ENCODE measurements around the gene OTUD1.
A peak's percentile ranks its signal among the peaks of the same experiment; 100 is the strongest.

Gene OTUD1

GRCh38 chr10:23439452-23439960, 631 bp downstream of the OTUD1 start:
- H3K9ac ChIP-seq (ENCODE audit: low read length) = peak overlapping the region; percentile 70
- H3K27ac ChIP-seq (ENCODE audit: low read depth, low read length, poor library complexity, severe bottlenecking) = no peak overlapping the region
- H3K4me3 ChIP-seq (ENCODE audit: low read depth, low read length, poor library complexity, severe bottlenecking) = peak overlapping the region; percentile 81
- H3K9me3 ChIP-seq (ENCODE audit: low read length) = no peaks in the 10 kb centered on the region
- no peaks in the 10 kb centered on the region for H4K20me1 ChIP-seq (ENCODE audit: insufficient read depth, low read length)
- H3F3A ChIP-seq (ENCODE audit: insufficient read depth, low read length) = no peaks in the 10 kb centered on the region
- no peaks in the 10 kb centered on the region for H3K9me2 ChIP-seq (ENCODE audit: low read depth, low read length)
- peak overlapping the region; percentile 78 for H3K4me2 ChIP-seq (ENCODE audit: low read length)
- no peaks in the 10 kb centered on the region for H3K27me3 ChIP-seq (ENCODE audit: insufficient read depth, low read length)
- no peaks in the 10 kb centered on the region for H3K79me2 ChIP-seq (ENCODE audit: insufficient read depth, low read length)
- peaks cover 9% of the 10 kb centered on the region for H3K4me1 ChIP-seq (ENCODE audit: insufficient read depth, low read length, severe bottlenecking)
- no peaks in the 10 kb centered on the region for H3K36me3 ChIP-seq (ENCODE audit: insufficient read depth, low read length)
- no peak for TF ChIP-seq EZH2 (IDR thresholded peaks at IDR 0.05; ENCODE audit: borderline replicate concordance, low read length)
- TF ChIP-seq CTCF (IDR thresholded peaks at IDR 0.05; ENCODE audit: low read length) = no peak
- no peak overlapping the region for H2AFZ ChIP-seq (ENCODE audit: low read length)

- Histone ChIP-seq H4K20me1 (ENCODE audit: insufficient read depth, low read length) (no peaks in the 10 kb centered on the region), H3K27me3 (ENCODE audit: insufficient read depth, low read length) (no peaks in the 10 kb centered on the region), H3K36me3 (ENCODE audit: insufficient read depth, low read length) (no peaks in the 10 kb centered on the region), H3K9ac (ENCODE audit: low read length) (peak overlapping the region; percentile 38; the same call in 1 of the 2 replicates), H3K79me2 (ENCODE audit: insufficient read depth, low read length) (no peaks in the 10 kb centered on the region), H3K4me1 (ENCODE audit: insufficient read depth, low read length, severe bottlenecking) (peaks cover 9% of the 10 kb centered on the region), H3K4me2 (ENCODE audit: low read length) (peak overlapping the region; percentile 78), H3K4me3 (ENCODE audit: low read depth, low read length, poor library complexity, severe bottlenecking) (peak overlapping the region; percentile 81), H2AFZ (ENCODE audit: low read length) (no peak overlapping the region), H3K27ac (ENCODE audit: low read depth, low read length, poor library complexity, severe bottlenecking) (no peak overlapping the region), H3K9me3 (ENCODE audit: low read length) (no peaks in the 10 kb centered on the region), H3K9me2 (ENCODE audit: low read depth, low read length) (no peaks in the 10 kb centered on the region), H3F3A (ENCODE audit: insufficient read depth, low read length) (no peaks in the 10 kb centered on the region)
- no peak for TF ChIP-seq EZH2 (IDR thresholded peaks at IDR 0.05; ENCODE audit: borderline replicate concordance, low read length)
- TF ChIP-seq CTCF (IDR thresholded peaks at IDR 0.05; ENCODE audit: low read length) = no peak
Observed at GRCh38 chr10:23439961-23440889, 1.4 kb downstream of the OTUD1 start.

GRCh38 chr10:23441251-23441650, 2.4 kb downstream of the OTUD1 start:
- Histone ChIP-seq H3K27ac (ENCODE audit: low read depth, low read length, poor library complexity, severe bottlenecking) (no peak overlapping the region), H3K4me2 (ENCODE audit: low read length) (no peak overlapping the region), H2AFZ (ENCODE audit: low read length) (no peak overlapping the region), H3K79me2 (ENCODE audit: insufficient read depth, low read length) (no peaks in the 10 kb centered on the region), H3F3A (ENCODE audit: insufficient read depth, low read length) (no peaks in the 10 kb centered on the region), H4K20me1 (ENCODE audit: insufficient read depth, low read length) (no peaks in the 10 kb centered on the region), H3K36me3 (ENCODE audit: insufficient read depth, low read length) (no peaks in the 10 kb centered on the region), H3K9me3 (ENCODE audit: low read length) (no peaks in the 10 kb centered on the region), H3K4me1 (ENCODE audit: insufficient read depth, low read length, severe bottlenecking) (peaks cover 9% of the 10 kb centered on the region), H3K27me3 (ENCODE audit: insufficient read depth, low read length) (no peaks in the 10 kb centered on the region), H3K9ac (ENCODE audit: low read length) (no peak overlapping the region), H3K9me2 (ENCODE audit: low read depth, low read length) (no peaks in the 10 kb centered on the region), H3K4me3 (ENCODE audit: low read depth, low read length, poor library complexity, severe bottlenecking) (peak overlapping the region; percentile 81)
- TF ChIP-seq CTCF (IDR thresholded peaks at IDR 0.05; ENCODE audit: low read length) (no peak), EZH2 (IDR thresholded peaks at IDR 0.05; ENCODE audit: borderline replicate concordance, low read length) (no peak)

Data from OCI-LY1 (cell line).